Fibroblast of skin of scalp (primary cell): ENCODE data around the gene ADRM1.

Source experiments
- DNase-seq: peaks from one replicate; pipeline ENCODE4 v3.0.0-alpha.2; 2013

Gene ADRM1

DNA sequence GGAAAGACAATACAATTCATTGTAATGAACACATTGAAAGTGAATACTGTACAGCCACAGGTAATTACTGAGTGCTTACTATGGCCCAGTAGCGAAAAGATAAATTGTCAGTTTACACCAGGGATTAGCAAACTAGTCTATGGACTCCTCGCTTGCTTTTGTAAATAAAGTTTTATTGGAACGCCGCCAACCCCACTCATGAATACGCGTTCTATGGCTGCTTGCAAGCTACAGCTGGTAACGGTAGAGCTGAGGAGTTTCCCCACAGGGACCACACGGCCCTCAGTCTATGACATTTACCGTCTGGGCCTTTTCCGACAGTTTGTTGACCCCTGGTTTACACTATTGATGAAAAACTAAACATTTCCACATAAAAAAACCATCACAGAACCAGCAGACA, 40.1 kb downstream of the ADRM1 start:
- DNase-seq, result no peak

DNA sequence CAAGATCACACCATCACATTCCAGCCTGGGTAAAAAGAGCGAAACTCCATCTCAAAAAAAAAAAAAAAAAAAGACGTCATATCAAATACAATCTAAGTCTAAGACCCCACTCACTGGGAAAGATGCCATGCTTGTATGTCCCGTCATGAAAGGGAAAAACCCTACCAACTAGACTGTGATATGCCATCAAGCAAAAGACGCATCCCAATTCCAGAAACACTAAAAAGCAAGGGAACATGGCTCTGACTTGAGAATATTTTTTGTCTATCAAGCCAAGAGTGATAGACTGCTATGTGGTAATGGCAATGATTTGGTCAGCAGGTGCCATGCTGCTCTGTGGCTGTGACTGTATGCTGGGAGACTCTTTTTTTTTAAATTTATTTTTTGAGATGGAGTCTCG, 41.3 kb downstream of the ADRM1 start:
- DNase-seq, result no peak

DNA sequence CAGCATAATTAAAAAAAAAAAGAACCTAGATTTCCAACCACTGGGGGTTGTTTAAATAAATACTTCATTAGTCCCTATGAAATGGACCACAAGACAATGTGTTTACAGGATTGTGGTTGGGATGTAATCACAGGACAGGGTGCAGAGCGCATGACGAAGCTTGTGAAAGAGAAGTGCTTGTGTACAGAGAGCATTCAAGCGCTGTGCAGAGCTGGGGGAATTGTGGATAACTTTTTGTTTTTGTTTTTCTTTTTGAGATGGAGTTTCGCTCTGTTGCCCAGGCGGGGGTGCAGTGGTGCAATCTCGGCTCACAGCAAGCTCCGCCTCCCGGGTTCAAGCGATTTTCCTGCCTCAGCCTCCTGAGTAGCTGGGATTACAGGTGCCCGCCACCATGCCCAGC, 42.0 kb downstream of the ADRM1 start:
- no peak for DNase-seq

- DNase-seq, result no peak
Observed at GRCh38 chr20:62345681-62346370, 43.0 kb downstream of the ADRM1 start.

GRCh38 chr20:62346398-62347150, 43.8 kb downstream of the ADRM1 start:
- no peak for DNase-seq

- no peak for DNase-seq
Observed at GRCh38 chr20:62347151-62347404, 44.3 kb downstream of the ADRM1 start.

DNA sequence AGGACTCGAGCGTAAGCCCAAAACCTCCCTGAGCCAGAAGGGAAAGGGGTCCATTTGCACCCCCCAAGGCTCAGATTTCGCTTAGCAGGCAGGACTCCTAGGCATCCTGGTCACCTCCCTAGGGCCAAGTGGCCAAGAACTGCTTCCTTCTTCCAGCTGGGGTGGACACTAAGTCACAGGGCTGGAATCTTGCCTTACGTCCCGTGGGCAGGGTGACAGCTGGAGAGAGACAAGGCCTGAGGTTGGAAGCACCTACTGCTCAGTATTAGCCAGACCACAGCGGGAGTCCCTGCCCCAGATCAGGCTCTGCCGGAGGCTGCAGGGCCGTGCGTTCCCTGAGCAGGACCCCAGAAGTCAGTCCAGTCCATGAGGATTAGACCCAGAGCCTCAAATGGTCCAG, 44.6 kb downstream of the ADRM1 start:
- no peak for DNase-seq

- DNase-seq, result no peak
Observed at GRCh38 chr20:62348604-62349003, 45.8 kb downstream of the ADRM1 start.

DNA sequence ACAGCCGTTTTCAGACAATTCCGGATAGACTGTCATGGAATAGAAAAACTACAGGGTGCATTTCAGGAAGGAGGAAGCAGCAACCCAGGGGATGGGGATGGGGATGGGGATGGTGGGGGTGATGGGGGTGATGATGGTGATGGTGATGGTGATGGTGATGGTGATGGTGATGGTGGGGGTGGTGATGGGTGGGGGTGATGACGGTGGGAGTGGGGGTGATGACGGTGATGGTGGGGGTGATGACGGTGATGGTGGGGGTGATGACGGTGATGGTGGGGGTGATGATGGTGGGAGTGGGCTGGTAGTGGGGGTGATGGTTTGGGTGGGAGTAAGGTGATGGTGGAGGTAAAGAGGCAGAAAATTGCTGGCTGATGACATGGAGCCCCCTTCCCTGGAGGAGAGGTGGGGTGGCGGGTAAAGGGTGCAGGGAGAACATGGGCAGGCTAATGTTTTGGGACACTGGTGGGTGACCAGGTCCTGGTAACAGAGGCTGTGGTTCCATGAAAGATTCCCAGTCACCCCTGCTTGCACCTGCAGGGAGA, 46.8 kb downstream of the ADRM1 start:
- no peak for DNase-seq

- no peak for DNase-seq
Observed at GRCh38 chr20:62350098-62350628, 47.4 kb downstream of the ADRM1 start.

DNA sequence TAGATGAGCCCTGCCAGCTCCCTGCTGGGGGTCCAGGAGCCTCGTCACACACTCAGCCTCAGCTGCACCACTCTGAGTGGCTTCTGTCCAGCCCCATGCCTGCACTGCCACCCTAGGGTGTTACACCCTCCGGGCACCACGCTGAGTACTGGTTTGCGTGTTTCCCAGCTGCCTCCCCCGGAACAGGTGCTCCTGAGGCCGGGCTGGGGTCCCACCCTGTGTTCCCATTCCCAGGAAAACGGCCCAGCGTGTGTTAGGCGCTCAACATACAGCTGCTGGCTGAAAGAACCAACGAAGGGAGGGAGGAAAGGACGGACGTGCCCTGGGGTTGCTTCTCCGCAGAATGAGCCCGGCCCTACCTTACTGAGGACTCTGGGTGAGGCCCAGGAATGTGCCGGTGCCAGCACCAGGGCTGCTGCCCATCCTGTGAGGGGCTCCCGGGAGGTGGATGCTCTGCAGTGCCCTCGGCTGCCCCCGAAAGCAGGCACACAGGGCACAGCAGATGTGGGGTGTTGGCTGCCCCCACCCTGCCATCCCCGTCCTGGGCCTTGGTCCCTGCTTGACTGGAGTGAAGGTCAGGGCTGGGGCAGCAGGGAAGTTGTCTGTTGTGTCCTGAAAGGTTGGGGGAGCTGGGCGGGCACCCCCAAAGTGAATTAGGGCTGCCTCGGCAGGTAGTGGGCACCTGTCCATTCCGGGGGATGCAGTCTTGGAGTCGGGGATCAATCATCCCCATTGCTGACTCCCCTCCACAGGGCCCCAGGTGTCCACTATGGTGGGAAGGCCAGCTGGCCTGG, 48.0 kb downstream of the ADRM1 start:
- DNase-seq, result no peak

DNA sequence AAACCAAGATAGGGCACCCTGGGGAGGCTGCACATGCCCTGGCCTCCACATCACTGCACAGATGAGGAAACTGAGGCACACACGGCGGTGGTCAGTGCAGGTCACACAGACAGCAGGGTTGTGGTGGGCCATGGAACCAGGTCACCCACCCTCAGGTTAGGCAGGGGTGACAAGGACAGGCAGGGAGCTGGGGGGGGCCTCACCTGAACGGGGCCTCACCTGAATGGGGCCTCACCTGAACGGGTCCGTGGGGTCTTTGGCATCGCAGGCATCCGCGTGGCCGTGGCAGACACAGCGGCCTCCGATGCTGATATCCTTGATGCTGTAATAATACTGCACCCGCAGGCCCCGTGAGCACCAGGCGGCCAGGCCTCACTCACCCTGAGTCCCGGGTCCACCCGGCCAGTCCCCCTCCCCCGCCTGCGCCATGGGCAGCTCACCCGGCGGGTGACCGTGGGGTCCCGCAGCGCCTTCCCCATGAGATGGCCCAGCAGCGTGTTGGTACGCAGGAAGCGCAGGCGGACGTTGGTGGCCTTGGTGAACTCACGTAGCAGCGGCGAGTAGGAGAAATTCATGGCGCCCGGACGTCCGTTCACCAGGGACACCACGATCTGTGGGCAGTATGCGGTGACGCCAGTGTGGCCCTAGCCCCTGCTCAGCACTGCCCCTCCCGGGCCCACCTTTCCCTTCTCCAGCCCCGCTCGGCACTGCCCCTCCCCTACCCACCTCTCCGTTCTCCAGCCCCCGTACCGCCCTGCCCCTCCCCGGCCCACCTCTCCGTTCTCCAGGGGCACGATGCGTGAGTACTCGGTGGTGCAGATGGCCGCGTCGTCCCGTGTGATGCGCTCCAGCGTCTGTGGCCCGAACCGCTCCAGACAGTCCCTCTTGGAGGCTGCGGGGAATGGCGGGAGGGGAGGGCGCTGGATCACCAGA, 48.9 kb downstream of the ADRM1 start:
- DNase-seq, result no peak

- no peak for DNase-seq
Observed at GRCh38 chr20:62352402-62353288, 49.8 kb downstream of the ADRM1 start.

DNA sequence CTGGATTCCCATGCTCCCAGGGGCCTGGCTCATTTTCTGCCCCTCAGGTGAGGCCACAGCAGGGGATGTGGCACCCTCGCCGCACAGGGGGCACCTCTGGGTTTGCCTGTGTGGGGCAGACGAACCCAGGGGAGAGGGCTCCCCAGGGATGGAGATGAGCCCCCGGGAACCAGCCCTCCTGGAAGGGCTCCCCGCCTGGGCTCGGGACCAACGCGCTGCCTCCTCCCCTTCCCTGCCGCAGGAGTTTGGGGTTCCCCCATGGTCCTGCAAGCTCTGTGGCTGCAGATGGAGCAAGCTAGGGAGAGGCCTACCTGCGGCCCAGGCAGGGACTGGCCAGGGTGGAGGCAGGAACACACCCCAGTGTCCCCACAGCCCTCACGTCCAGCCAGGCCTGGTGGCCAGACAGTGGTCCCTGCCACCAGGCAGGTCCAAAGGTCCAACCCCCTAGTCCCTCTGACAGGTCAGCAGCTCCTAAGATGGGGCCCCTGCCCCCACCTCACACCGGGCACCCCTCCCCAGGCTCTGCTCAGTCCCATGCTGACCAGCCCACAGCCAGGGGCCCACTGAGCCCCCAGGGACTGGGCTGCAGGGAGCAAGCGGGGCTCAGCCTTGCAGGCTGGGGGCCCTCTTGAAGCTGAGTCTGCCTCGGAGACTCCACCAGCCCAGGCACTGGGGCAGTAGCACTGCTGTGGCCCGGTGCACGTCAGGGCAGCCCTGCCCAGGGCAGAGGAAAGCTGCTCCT, 50.7 kb downstream of the ADRM1 start:
- DNase-seq, result no peak

DNA sequence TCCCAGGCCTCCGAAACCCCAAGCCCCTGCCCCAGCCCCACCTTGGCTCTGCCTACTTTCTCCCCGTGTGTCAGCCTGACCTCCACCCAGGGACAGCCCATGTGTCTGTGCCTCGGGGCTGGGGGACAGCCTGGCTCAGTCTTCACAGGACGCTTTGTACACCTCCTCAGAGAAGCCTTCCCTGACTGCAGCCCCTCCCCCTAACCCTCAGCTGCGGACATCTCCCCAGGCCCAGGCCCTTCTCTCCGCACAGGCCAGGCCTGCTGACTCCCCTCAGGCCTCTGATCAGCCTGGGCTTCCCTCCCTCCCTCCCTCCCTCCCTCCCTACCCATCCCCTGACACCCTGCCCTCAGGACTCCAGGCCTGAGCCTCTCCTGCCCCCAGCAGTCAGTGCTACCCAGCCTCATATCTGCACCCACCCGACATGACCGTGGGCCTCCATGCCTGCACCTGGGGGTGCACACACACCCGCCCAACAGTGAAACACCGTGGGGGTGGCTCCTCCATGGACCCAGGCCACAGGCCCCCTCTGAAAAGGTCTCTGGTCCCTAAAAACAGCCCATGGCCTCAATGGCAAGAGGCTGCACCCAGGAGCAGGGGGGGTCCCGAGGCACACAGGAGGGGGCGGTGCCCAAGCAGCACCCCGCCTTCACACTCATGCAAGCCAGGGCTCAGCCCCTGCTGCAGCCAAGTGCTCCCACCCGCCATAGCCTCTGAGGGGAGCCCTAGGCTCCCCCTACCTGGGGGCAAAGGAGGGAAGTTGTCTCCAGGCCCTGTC, 51.4 kb downstream of the ADRM1 start:
- no peak for DNase-seq

- DNase-seq, result no peak
Observed at GRCh38 chr20:62354811-62355341, 52.1 kb downstream of the ADRM1 start.

DNA sequence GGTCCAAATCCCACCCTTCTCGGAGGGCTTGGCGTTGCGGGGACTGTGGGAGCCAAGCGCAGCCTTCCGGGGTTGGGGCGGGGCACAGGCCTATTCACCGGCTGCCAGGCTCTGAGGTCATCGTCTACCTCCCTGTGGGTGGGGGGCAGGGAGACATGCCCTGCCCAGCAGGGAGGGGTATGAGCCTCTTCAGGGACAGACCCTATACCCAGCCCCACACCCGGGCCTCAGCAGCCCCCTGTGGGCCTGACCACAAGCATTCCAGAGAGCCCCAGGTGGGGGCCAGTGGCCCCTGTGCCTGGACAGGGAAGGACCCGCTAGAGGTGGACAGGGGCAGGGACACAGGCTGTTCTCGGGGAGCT, 52.7 kb downstream of the ADRM1 start:
- DNase-seq, result peak; percentile 61

DNA sequence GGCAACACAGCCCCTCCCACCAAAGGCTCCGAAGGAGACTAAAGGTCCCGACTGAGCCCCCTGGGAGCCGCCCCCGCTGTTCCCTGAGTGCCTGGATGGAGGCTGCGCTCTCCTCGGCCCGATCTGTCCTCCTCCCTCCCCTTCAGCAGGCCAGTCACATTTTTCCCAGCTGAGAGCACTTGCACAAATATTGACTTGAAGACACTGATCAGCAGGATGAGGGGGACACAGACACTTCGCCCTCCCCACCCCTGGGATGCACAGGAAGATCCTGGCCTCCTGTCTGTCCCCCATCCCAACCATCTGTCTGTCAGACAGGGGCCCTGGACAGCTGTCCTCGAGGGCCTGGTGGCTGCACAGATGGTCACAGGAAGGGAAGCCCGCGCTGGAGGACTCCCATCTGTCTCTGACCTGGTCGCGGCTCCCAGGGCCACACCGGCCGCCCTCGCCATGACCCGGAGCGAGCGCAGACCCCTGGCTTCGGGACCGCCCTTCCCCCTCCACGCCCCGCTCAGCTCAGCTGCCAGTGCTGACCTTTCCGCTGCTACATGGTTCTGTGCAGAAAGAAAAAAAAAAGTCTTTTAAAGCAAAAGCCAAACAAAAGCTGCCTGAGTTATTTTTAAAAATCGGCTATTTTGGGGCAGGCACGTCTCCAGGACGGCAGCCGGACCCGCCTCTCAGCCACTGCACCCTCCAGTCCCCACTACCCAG, 53.2 kb downstream of the ADRM1 start:
- peak; percentile 68 for DNase-seq
